ACC112 (cell line): ENCODE results near the gene SLC47A2.
A peak's percentile ranks its signal among the peaks of the same experiment; 100 is the strongest.

Experiments
- H2AFZ ChIP-seq: fragments of 200-600 bp; sonication (generic); one replicate; pipeline ENCODE4 v1.6.0; 2017; ENCODE audit warnings: antibody characterized with exemption, low read length; ENCODE audit not compliant: unreplicated experiment
- H3K27ac ChIP-seq: fragments of 200-600 bp; sonication (generic); 2 replicates; pipeline ENCODE4 v1.5.1; 2014; ENCODE audit warnings: low read depth, mild to moderate bottlenecking, antibody characterized with exemption, low read length, moderate library complexity
- H3K27me3 ChIP-seq: fragments of 200-600 bp; sonication (generic); 2 replicates; pipeline ENCODE4 v1.6.1; 2014; ENCODE audit warnings: mild to moderate bottlenecking, antibody characterized with exemption, low read length, moderate library complexity, mixed read lengths; ENCODE audit not compliant: insufficient read depth
- H3K36me3 ChIP-seq: fragments of 200-600 bp; sonication (generic); 2 replicates; pipeline ENCODE4 v1.6.1; 2016; ENCODE audit warnings: mild to moderate bottlenecking, antibody characterized with exemption, low read length, moderate library complexity, mixed read lengths; ENCODE audit not compliant: insufficient read depth
- H3K4me1 ChIP-seq: fragments of 200-600 bp; sonication (generic); one replicate; pipeline ENCODE4 v1.6.1; 2016; ENCODE audit warnings: low read length, mixed read lengths; ENCODE audit not compliant: insufficient read depth, unreplicated experiment, control insufficient read depth
- H3K4me3 ChIP-seq: fragments of 200-600 bp; sonication (generic); 2 replicates; pipeline ENCODE4 v1.5.1; 2014; ENCODE audit warnings: mild to moderate bottlenecking, low read depth, low read length
- H3K79me2 ChIP-seq: fragments of 200-600 bp; sonication (generic); one replicate; pipeline ENCODE4 v1.6.0; 2016; ENCODE audit warnings: low read length; ENCODE audit not compliant: control insufficient read depth, unreplicated experiment, insufficient read depth

Gene SLC47A2

GRCh38 chr17:19746517-19746916 is 30.1 kb upstream of the SLC47A2 start:
- Histone ChIP-seq H3K36me3 (no peaks in the 10 kb centered on the region), H3K27ac (no peak overlapping the region), H3K79me2 (no peaks in the 10 kb centered on the region), H3K4me3 (no peak overlapping the region), H2AFZ (no peak overlapping the region), H3K4me1 (peaks cover 4% of the 10 kb centered on the region), H3K27me3 (no peaks in the 10 kb centered on the region)

GRCh38 chr17:19744922-19745757 is 28.8 kb upstream of the SLC47A2 start:
- H2AFZ ChIP-seq = peak overlapping the region; percentile 3
- no peaks in the 10 kb centered on the region for H3K27me3 ChIP-seq
- H3K79me2 ChIP-seq = no peaks in the 10 kb centered on the region
- no peaks in the 10 kb centered on the region for H3K36me3 ChIP-seq
- H3K4me1 ChIP-seq = peaks cover 4% of the 10 kb centered on the region
- no peak overlapping the region for H3K27ac ChIP-seq
- H3K4me3 ChIP-seq = peak overlapping the region; percentile 42

- H3K4me3 ChIP-seq = peak overlapping the region; percentile 42
- H3K4me1 ChIP-seq = peaks cover 4% of the 10 kb centered on the region
- no peak overlapping the region for H3K27ac ChIP-seq
- no peaks in the 10 kb centered on the region for H3K27me3 ChIP-seq
- H3K36me3 ChIP-seq = no peaks in the 10 kb centered on the region
- H2AFZ ChIP-seq = no peak overlapping the region
- H3K79me2 ChIP-seq = no peaks in the 10 kb centered on the region
Measured at GRCh38 chr17:19744492-19744891, 28.1 kb upstream of the SLC47A2 start.

- no peaks in the 10 kb centered on the region for H3K79me2 ChIP-seq
- no peaks in the 10 kb centered on the region for H3K27me3 ChIP-seq
- no peaks in the 10 kb centered on the region for H3K36me3 ChIP-seq
- H2AFZ ChIP-seq = no peak overlapping the region
- no peak overlapping the region for H3K4me3 ChIP-seq
- H3K4me1 ChIP-seq = peaks cover 4% of the 10 kb centered on the region
- no peak overlapping the region for H3K27ac ChIP-seq
Measured at GRCh38 chr17:19743101-19744100, 27.0 kb upstream of the SLC47A2 start.

- H2AFZ ChIP-seq = no peak overlapping the region
- H3K36me3 ChIP-seq = no peaks in the 10 kb centered on the region
- H3K27ac ChIP-seq = no peak overlapping the region
- no peaks in the 10 kb centered on the region for H3K27me3 ChIP-seq
- H3K4me1 ChIP-seq = peaks cover 4% of the 10 kb centered on the region
- H3K79me2 ChIP-seq = no peaks in the 10 kb centered on the region
- no peak overlapping the region for H3K4me3 ChIP-seq
Measured at GRCh38 chr17:19742495-19742894, 26.1 kb upstream of the SLC47A2 start.

- H3K4me1 ChIP-seq = peaks cover 4% of the 10 kb centered on the region
- H2AFZ ChIP-seq = no peak overlapping the region
- no peaks in the 10 kb centered on the region for H3K36me3 ChIP-seq
- no peak overlapping the region for H3K27ac ChIP-seq
- H3K4me3 ChIP-seq = no peak overlapping the region
- H3K27me3 ChIP-seq = no peaks in the 10 kb centered on the region
- H3K79me2 ChIP-seq = no peaks in the 10 kb centered on the region
Measured at GRCh38 chr17:19741832-19742457, 25.6 kb upstream of the SLC47A2 start.

- peaks cover 4% of the 10 kb centered on the region for H3K4me1 ChIP-seq
- H3K27me3 ChIP-seq = no peaks in the 10 kb centered on the region
- H3K36me3 ChIP-seq = no peaks in the 10 kb centered on the region
- no peaks in the 10 kb centered on the region for H3K79me2 ChIP-seq
- H3K4me3 ChIP-seq = no peak overlapping the region
- no peak overlapping the region for H2AFZ ChIP-seq
- no peak overlapping the region for H3K27ac ChIP-seq
Measured at GRCh38 chr17:19740933-19741332, 24.5 kb upstream of the SLC47A2 start.

GRCh38 chr17:19739241-19740201 is 23.1 kb upstream of the SLC47A2 start:
- no peak overlapping the region for H2AFZ ChIP-seq

GRCh38 chr17:19738757-19739156 is 22.4 kb upstream of the SLC47A2 start:
- no peak overlapping the region for H2AFZ ChIP-seq

More at GRCh38 chr17:19739241-19740201, 23.1 kb upstream of the SLC47A2 start:
- H3K27ac ChIP-seq = no peak overlapping the region
- H3K36me3 ChIP-seq = no peaks in the 10 kb centered on the region
- no peaks in the 10 kb centered on the region for H3K4me1 ChIP-seq
- no peaks in the 10 kb centered on the region for H3K27me3 ChIP-seq
- H3K79me2 ChIP-seq = no peaks in the 10 kb centered on the region
- H3K4me3 ChIP-seq = no peak overlapping the region

More at GRCh38 chr17:19738757-19739156, 22.4 kb upstream of the SLC47A2 start:
- no peaks in the 10 kb centered on the region for H3K27me3 ChIP-seq
- no peak overlapping the region for H3K4me3 ChIP-seq
- no peaks in the 10 kb centered on the region for H3K36me3 ChIP-seq
- H3K4me1 ChIP-seq = no peaks in the 10 kb centered on the region
- H3K27ac ChIP-seq = no peak overlapping the region
- no peaks in the 10 kb centered on the region for H3K79me2 ChIP-seq
